Panc1 (cell line): Measurements from ENCODE around the gene C16orf89.

ENCODE experiments used
- SIN3A ChIP-seq: IDR thresholded peaks from 2 replicates; pipeline ENCODE4 v1.6.1; 2012; ENCODE audit warnings: low read depth, mild to moderate bottlenecking, low read length, moderate library complexity, borderline replicate concordance; ENCODE audit not compliant: insufficient read depth
- TCF7L2 ChIP-seq: IDR thresholded peaks from 2 replicates; pipeline ENCODE4 v1.6.1; 2011; ENCODE audit warnings: mild to moderate bottlenecking, low read depth, low read length, inconsistent platforms
- TF ChIP-seq, protein P1 (sequence below): fragments of 450-650 bp; IDR thresholded peaks from 2 replicates; pipeline ENCODE4 v1.5.1; 2017; ENCODE audit warnings: mild to moderate bottlenecking
- TF ChIP-seq, protein P2 (sequence below), 2 experiments: IDR thresholded peaks; 2 replicates each; pipeline ENCODE4 v1.6.1; 2011 to 2012; ENCODE audit warnings: low read depth in 2 of 2, control low read depth in 1 of 2, low read length in 1 of 2, mild to moderate bottlenecking in 1 of 2, moderate library complexity in 1 of 2; ENCODE audit not compliant: insufficient read depth in 1 of 2

- TF ChIP-seq, protein P1, sequence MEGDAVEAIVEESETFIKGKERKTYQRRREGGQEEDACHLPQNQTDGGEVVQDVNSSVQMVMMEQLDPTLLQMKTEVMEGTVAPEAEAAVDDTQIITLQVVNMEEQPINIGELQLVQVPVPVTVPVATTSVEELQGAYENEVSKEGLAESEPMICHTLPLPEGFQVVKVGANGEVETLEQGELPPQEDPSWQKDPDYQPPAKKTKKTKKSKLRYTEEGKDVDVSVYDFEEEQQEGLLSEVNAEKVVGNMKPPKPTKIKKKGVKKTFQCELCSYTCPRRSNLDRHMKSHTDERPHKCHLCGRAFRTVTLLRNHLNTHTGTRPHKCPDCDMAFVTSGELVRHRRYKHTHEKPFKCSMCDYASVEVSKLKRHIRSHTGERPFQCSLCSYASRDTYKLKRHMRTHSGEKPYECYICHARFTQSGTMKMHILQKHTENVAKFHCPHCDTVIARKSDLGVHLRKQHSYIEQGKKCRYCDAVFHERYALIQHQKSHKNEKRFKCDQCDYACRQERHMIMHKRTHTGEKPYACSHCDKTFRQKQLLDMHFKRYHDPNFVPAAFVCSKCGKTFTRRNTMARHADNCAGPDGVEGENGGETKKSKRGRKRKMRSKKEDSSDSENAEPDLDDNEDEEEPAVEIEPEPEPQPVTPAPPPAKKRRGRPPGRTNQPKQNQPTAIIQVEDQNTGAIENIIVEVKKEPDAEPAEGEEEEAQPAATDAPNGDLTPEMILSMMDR, result no peak
- TF ChIP-seq, protein P2, sequence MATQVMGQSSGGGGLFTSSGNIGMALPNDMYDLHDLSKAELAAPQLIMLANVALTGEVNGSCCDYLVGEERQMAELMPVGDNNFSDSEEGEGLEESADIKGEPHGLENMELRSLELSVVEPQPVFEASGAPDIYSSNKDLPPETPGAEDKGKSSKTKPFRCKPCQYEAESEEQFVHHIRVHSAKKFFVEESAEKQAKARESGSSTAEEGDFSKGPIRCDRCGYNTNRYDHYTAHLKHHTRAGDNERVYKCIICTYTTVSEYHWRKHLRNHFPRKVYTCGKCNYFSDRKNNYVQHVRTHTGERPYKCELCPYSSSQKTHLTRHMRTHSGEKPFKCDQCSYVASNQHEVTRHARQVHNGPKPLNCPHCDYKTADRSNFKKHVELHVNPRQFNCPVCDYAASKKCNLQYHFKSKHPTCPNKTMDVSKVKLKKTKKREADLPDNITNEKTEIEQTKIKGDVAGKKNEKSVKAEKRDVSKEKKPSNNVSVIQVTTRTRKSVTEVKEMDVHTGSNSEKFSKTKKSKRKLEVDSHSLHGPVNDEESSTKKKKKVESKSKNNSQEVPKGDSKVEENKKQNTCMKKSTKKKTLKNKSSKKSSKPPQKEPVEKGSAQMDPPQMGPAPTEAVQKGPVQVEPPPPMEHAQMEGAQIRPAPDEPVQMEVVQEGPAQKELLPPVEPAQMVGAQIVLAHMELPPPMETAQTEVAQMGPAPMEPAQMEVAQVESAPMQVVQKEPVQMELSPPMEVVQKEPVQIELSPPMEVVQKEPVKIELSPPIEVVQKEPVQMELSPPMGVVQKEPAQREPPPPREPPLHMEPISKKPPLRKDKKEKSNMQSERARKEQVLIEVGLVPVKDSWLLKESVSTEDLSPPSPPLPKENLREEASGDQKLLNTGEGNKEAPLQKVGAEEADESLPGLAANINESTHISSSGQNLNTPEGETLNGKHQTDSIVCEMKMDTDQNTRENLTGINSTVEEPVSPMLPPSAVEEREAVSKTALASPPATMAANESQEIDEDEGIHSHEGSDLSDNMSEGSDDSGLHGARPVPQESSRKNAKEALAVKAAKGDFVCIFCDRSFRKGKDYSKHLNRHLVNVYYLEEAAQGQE (IDR thresholded peaks at IDR 0.05; ENCODE audit: insufficient read depth in 1 of 2, low read depth in 2 of 2, low read length in 1 of 2), result no peak
- TF ChIP-seq SIN3A, result no peak
- TF ChIP-seq TCF7L2, result no peak
These were observed 65.2 kb downstream of the C16orf89 start for GRCh38 chr16:5000573-5001001.
